Adrenal gland (tissue), 5 donors: ENCODE data around the gene KIF1C.

Experiments used
- POLR2A ChIP-seq, 2 donors: fragments of 450-650 bp; IDR thresholded peaks; one replicate each; pipeline ENCODE4 v1.6.1; 2017; ENCODE audit warnings: antibody characterized with exemption in 2 of 2, mild to moderate bottlenecking in 2 of 2, moderate library complexity in 1 of 2
- TF ChIP-seq, protein P1 (sequence below), 6 experiments: fragments of 450-650 bp in 4 of 6; fragments of 200-600 bp in 2 of 6; sonication (generic) in 1 of 6; IDR thresholded peaks; 1 replicate in 5 of 6; 2 replicates in 1 of 6; pipeline versions ENCODE4 v1.5.1 to v1.8.0; 2016 to 2021; ENCODE audit warnings: antibody characterized with exemption in 6 of 6, mild to moderate bottlenecking in 2 of 6, moderate library complexity in 1 of 6
- donor health status: DM: no; HTN: no; CAD: no.

- TF ChIP-seq POLR2A (IDR thresholded peaks at IDR 0.05): no peak
- TF ChIP-seq, protein P1, sequence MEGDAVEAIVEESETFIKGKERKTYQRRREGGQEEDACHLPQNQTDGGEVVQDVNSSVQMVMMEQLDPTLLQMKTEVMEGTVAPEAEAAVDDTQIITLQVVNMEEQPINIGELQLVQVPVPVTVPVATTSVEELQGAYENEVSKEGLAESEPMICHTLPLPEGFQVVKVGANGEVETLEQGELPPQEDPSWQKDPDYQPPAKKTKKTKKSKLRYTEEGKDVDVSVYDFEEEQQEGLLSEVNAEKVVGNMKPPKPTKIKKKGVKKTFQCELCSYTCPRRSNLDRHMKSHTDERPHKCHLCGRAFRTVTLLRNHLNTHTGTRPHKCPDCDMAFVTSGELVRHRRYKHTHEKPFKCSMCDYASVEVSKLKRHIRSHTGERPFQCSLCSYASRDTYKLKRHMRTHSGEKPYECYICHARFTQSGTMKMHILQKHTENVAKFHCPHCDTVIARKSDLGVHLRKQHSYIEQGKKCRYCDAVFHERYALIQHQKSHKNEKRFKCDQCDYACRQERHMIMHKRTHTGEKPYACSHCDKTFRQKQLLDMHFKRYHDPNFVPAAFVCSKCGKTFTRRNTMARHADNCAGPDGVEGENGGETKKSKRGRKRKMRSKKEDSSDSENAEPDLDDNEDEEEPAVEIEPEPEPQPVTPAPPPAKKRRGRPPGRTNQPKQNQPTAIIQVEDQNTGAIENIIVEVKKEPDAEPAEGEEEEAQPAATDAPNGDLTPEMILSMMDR (IDR thresholded peaks at IDR 0.05): no peak
Observed at GRCh38 chr17:5043524-5043923, 45.8 kb downstream of the KIF1C start.
